ENCODE results near the gene C6orf89. TPM values are rescaled to one million over a fixed set of nuclear protein-coding genes. Genes with fewer than 3 reads are reported as not detected.

The C6orf89 gene
- total RNA-seq, 4 donors from 2014 or later, result 18.6 to 34.9 (median 23.1) TPM

DNA sequence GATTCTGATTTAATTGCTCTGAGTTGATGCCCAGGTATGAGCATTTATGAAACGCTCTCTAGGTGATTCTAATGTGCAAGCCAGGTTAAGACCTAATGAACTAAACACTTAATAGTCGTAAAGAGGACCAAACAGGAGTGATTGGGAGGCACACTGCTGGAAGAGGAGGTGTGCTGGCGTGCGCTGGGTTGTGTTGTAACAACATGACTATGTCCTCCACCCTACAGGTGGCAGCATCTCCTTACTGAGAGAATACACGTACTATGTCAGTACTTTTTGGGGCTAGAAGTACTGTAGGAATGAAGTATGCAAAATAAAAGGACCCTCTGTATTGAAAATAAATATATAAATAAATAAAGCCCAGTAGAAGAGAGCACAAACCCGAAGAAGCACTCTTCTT, 11.9 kb downstream of the C6orf89 start:
- TF ChIP-seq, protein P1, sequence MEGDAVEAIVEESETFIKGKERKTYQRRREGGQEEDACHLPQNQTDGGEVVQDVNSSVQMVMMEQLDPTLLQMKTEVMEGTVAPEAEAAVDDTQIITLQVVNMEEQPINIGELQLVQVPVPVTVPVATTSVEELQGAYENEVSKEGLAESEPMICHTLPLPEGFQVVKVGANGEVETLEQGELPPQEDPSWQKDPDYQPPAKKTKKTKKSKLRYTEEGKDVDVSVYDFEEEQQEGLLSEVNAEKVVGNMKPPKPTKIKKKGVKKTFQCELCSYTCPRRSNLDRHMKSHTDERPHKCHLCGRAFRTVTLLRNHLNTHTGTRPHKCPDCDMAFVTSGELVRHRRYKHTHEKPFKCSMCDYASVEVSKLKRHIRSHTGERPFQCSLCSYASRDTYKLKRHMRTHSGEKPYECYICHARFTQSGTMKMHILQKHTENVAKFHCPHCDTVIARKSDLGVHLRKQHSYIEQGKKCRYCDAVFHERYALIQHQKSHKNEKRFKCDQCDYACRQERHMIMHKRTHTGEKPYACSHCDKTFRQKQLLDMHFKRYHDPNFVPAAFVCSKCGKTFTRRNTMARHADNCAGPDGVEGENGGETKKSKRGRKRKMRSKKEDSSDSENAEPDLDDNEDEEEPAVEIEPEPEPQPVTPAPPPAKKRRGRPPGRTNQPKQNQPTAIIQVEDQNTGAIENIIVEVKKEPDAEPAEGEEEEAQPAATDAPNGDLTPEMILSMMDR (IDR thresholded peaks at IDR 0.05), result peak in 1 of 6 experiments; percentile 20
- no peak for TF ChIP-seq POLR2A (IDR thresholded peaks at IDR 0.05)
- DNase-seq, result no peak
- no peaks in the 10 kb centered on the region for H3K9me3 ChIP-seq
- no peak overlapping the region for H3K4me3 ChIP-seq
- no peak overlapping the region for H3K27ac ChIP-seq
- intact Hi-C loops (cut with DNase I), result no loop called here
- no peaks in the 10 kb centered on the region for H3K27me3 ChIP-seq
- no peaks in the 10 kb centered on the region for H3K4me1 ChIP-seq
- peaks cover 2 to 88% (median 19%) of the 10 kb centered on the region in 3 donors for H3K36me3 ChIP-seq
- WGBS, 2 donors, result 78 to 92% methylated on average over 5 to 6 of the region's 6 CpGs

DNA sequence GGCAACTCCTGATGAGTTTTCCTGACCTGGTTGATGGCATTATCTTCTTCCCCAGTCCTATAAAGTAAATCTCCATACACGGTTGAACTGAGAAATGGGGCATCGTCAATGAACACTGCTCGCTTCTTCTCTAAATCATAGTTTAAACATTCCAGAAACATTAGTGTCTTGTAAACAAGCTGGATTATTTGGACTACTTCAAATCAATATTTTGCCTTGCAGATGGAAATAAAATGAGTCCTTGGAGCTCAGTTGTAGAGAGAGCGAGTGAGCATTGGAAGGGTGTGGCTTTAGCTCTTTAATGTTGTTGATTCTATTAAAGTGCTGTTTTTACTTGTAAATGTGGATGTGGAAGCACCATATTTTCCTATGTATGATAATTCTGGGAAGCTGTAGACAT, 18.4 kb downstream of the C6orf89 start:
- H3K4me1 ChIP-seq, result peaks cover 3 to 45% (median 23%) of the 10 kb centered on the region in 3 donors
- TF ChIP-seq, protein P1 (IDR thresholded peaks at IDR 0.05), result no peak
- TF ChIP-seq POLR2A (IDR thresholded peaks at IDR 0.05), result no peak
- H3K27ac ChIP-seq, result peak overlapping the region in 3 of 4 donors; percentile 9 to 57 (median 47)
- no peaks in the 10 kb centered on the region for H3K9me3 ChIP-seq
- DNase-seq, result no peak
- H3K36me3 ChIP-seq, result peaks cover 2 to 74% (median 13%) of the 10 kb centered on the region in 3 donors
- H3K4me3 ChIP-seq, result no peak overlapping the region
- 63 to 77% methylated on average over 4 of the region's 4 CpGs for WGBS, 2 donors
- intact Hi-C loops (cut with DNase I), result no loop called here
- no peaks in the 10 kb centered on the region for H3K27me3 ChIP-seq

DNA sequence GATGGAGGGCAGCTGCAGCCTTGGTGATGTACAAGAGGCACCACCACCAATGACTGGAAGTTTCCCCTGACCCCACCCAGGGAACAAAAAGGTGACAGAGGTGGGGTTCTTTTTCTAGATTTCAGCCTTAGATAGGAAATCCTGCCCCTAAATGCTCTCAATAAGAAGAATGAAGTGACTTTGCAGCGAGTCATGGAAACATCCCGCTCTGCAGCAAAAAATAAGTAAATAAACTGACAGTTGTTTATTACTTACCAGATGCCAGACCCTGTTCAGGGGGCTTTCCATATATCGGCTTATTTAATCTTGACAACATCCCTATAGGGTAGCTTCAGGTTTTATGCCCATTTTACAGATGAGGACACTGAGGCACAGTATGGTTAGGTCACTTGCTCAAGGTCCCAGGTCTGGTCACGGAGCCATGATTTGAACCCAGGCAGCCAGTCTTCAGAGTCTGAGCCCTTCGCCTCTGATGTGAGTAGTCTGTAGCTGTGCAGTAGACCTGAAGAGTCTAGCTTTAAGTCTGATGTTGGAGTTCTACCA, 19.2 kb downstream of the C6orf89 start:
- no peak for TF ChIP-seq POLR2A (IDR thresholded peaks at IDR 0.05)
- TF ChIP-seq, protein P1 (IDR thresholded peaks at IDR 0.05), result no peak
- DNase-seq, result no peak
- Histone ChIP-seq H3K27me3 (no peaks in the 10 kb centered on the region), H3K9me3 (no peaks in the 10 kb centered on the region), H3K36me3 (peaks cover 0 to 73% (median 13%) of the 10 kb centered on the region in 3 donors), H3K4me3 (no peak overlapping the region), H3K4me1 (peaks cover 3 to 45% (median 23%) of the 10 kb centered on the region in 3 donors), H3K27ac (peak overlapping the region in 3 of 4 donors; percentile 9 to 57 (median 31))
- intact Hi-C loops (cut with DNase I), result no loop called here
- WGBS, 2 donors, result 92 to 95% methylated on average over 5 of the region's 5 CpGs

DNA sequence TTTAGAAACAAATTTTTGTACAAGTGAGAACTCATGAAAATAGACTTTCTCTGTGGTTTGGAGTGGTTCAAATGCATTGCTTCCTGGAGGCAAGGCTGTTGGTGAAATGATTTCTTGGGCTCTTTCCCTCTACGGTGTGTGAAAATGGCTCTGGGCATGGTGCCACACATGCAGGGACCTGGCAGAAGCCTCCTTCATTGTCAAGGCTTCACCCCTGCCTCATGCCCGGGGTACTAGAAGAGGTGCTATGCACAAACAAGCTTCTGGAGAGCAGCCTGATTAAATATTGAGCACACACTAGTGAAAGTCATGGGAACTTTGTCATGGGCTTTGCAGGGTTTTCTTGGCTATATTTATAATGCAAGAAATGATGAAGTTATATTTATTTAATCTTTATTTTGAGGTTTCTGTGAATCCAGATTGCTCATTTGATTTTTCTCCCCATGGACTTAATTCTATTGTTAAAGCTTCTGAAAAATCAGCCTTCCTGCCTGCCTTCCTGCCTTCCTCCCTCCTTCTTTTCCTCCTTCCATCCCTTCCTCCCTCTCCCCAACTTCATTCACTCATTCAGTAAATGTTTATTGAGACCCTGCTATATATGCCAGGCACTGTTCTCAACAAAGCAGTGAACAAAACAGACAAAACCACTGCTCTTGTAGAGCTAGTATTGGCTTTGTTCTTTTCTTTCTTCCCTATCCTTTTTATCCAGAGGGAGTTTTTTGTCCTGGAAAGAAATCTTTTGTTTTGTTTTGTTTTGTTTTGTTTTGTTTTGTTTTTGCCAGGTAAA, 21.0 kb downstream of the C6orf89 start:
- Histone ChIP-seq H3K27ac (peak overlapping the region in 3 of 4 donors; percentile 40 to 56 (median 44)), H3K27me3 (no peaks in the 10 kb centered on the region), H3K36me3 (peaks cover 0 to 72% (median 4%) of the 10 kb centered on the region in 3 donors), H3K4me3 (no peak overlapping the region), H3K4me1 (peaks cover 3 to 49% (median 23%) of the 10 kb centered on the region in 3 donors), H3K9me3 (no peaks in the 10 kb centered on the region)
- intact Hi-C loops (cut with DNase I), result no loop called here
- TF ChIP-seq, protein P1 (IDR thresholded peaks at IDR 0.05), result no peak
- no peak for TF ChIP-seq POLR2A (IDR thresholded peaks at IDR 0.05)
- WGBS, 2 donors, result 13 to 23% methylated on average over 2 of the region's 2 CpGs
- no peak for DNase-seq

DNA sequence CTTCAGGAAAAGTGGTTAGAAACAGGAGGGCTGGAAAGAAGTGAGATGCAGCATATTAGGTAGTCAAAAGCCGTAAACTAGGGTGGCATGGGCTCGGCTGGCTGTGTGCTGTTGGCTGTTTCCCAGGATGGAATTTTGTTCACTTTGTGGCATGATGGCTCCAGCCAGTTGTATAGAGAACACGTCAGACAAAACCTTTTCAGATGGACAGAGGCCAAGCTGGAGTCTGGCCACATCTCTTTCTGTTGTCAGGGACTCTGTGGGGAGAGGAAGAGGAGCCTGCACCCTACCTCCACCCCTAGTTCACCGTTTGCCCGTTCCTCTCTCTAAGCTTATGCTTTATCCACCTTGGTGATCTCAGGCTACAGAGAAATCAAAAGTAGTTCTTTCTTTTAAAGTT, 22.0 kb downstream of the C6orf89 start:
- Histone ChIP-seq H3K27me3 (no peaks in the 10 kb centered on the region), H3K36me3 (peaks cover 0 to 71% (median 0%) of the 10 kb centered on the region in 3 donors), H3K4me3 (no peak overlapping the region), H3K27ac (peak overlapping the region in 3 of 4 donors; percentile 44 to 56 (median 53)), H3K9me3 (no peaks in the 10 kb centered on the region), H3K4me1 (peaks cover 3 to 60% (median 23%) of the 10 kb centered on the region in 3 donors)
- TF ChIP-seq, protein P1 (IDR thresholded peaks at IDR 0.05), result no peak
- no peak for TF ChIP-seq POLR2A (IDR thresholded peaks at IDR 0.05)
- intact Hi-C loops (cut with DNase I), result no loop called here
- 24 to 34% methylated on average over 4 to 5 of the region's 5 CpGs for WGBS, 2 donors
- DNase-seq, result no peak

Data from esophagus squamous epithelium (tissue), 5 donors.